H9 (cell line): ENCODE measurements around the gene MICAL2. TPM values are rescaled to one million over a fixed set of nuclear protein-coding genes. Genes with fewer than 3 reads are reported as not detected.

Experiments used
- DNase-seq: peaks from one replicate; pipeline ENCODE4 v3.0.0-alpha.2; 2017
- H2AFZ ChIP-seq: one replicate; pipeline ENCODE4 v1.6.1; 2013; ENCODE audit warnings: mild to moderate bottlenecking, low read length, control low read depth, moderate library complexity
- H2AK5ac ChIP-seq: 2 replicates; pipeline ENCODE4 v1.6.1; 2013; ENCODE audit warnings: low read length, control low read depth, mixed read lengths; ENCODE audit not compliant: insufficient read length
- H2BK120ac ChIP-seq: one replicate; pipeline ENCODE4 v1.6.1; 2013; ENCODE audit warnings: low read depth, mild to moderate bottlenecking, low read length, control low read depth, inconsistent platforms; ENCODE audit not compliant: poor library complexity, severe bottlenecking
- H2BK12ac ChIP-seq: 2 replicates; pipeline ENCODE4 v1.6.1; 2013; ENCODE audit warnings: low read length, control low read depth, mixed read lengths, low read depth; ENCODE audit not compliant: insufficient read length
- H2BK15ac ChIP-seq: 2 replicates; pipeline ENCODE4 v1.6.1; 2013; ENCODE audit warnings: low read depth, low read length, control low read depth
- H2BK20ac ChIP-seq: one replicate; pipeline ENCODE4 v1.6.1; 2013; ENCODE audit warnings: low read depth, mild to moderate bottlenecking, low read length, control low read depth, inconsistent platforms; ENCODE audit not compliant: poor library complexity, severe bottlenecking
- H2BK5ac ChIP-seq: 2 replicates; pipeline ENCODE4 v1.6.1; 2013; ENCODE audit warnings: low read length, control low read depth, mixed read lengths; ENCODE audit not compliant: insufficient read length
- H3K14ac ChIP-seq: 2 replicates; pipeline ENCODE4 v1.6.1; 2013; ENCODE audit warnings: low read length, control low read depth; ENCODE audit not compliant: insufficient read depth
- H3K18ac ChIP-seq: 2 replicates; pipeline ENCODE4 v1.6.1; 2013; ENCODE audit warnings: low read depth, mild to moderate bottlenecking, mixed read lengths, low read length, control low read depth; ENCODE audit not compliant: insufficient read length
- H3K23ac ChIP-seq: 2 replicates; pipeline ENCODE4 v1.6.1; 2013; ENCODE audit warnings: low read length, control low read depth, mixed read lengths, low read depth; ENCODE audit not compliant: insufficient read length
- H3K23me2 ChIP-seq: 2 replicates; pipeline ENCODE4 v1.6.1; 2013; ENCODE audit warnings: low read depth, mild to moderate bottlenecking, mixed read lengths, low read length, control low read depth; ENCODE audit not compliant: insufficient read length, poor library complexity, severe bottlenecking
- H3K27ac ChIP-seq: 2 replicates; pipeline ENCODE4 v1.5.1; 2013; ENCODE audit warnings: low read length, control low read depth, mixed read lengths, low read depth; ENCODE audit not compliant: insufficient read length
- H3K27me3 ChIP-seq: 2 replicates; pipeline ENCODE4 v1.6.1; 2013; ENCODE audit warnings: low read length, control low read depth, inconsistent platforms; ENCODE audit not compliant: insufficient read depth
- H3K4ac ChIP-seq: 2 replicates; pipeline ENCODE4 v1.6.1; 2013; ENCODE audit warnings: low read depth, mild to moderate bottlenecking, control low read depth, inconsistent platforms, low read length, moderate library complexity
- H3K4me1 ChIP-seq: 2 replicates; pipeline ENCODE4 v1.6.1; 2013; ENCODE audit warnings: low read length, control low read depth, inconsistent platforms; ENCODE audit not compliant: insufficient read depth
- H3K4me2 ChIP-seq: 2 replicates; pipeline ENCODE4 v1.6.1; 2013; ENCODE audit warnings: low read length, control low read depth, mixed read lengths; ENCODE audit not compliant: insufficient read length, insufficient read depth
- H3K56ac ChIP-seq: 2 replicates; pipeline ENCODE4 v1.6.1; 2013; ENCODE audit warnings: low read depth, mild to moderate bottlenecking, mixed read lengths, low read length, control low read depth; ENCODE audit not compliant: insufficient read length
- H3K79me1 ChIP-seq: 2 replicates; pipeline ENCODE4 v1.6.1; 2013; ENCODE audit warnings: low read depth, mild to moderate bottlenecking, moderate library complexity, low read length, control low read depth, inconsistent platforms; ENCODE audit not compliant: insufficient read depth, poor library complexity, severe bottlenecking
- H3K79me2 ChIP-seq: 2 replicates; pipeline ENCODE4 v1.6.1; 2013; ENCODE audit warnings: low read length, control low read depth, inconsistent platforms; ENCODE audit not compliant: insufficient read depth
- H3K9ac ChIP-seq: 2 replicates; pipeline ENCODE4 v1.6.1; 2013; ENCODE audit warnings: low read length, control low read depth, mixed read lengths; ENCODE audit not compliant: insufficient read length; ENCODE audit errors: extremely low read depth
- H3K9me3 ChIP-seq: one replicate; pipeline ENCODE4 v1.6.1; 2013; ENCODE audit warnings: low read depth, low read length, inconsistent platforms; ENCODE audit not compliant: control insufficient read depth
- H3T11ph ChIP-seq: one replicate; pipeline ENCODE4 v1.6.1; 2013; ENCODE audit warnings: mild to moderate bottlenecking, low read length, control low read depth, inconsistent platforms
- H4K20me1 ChIP-seq: one replicate; pipeline ENCODE4 v1.6.1; 2013; ENCODE audit not compliant: control insufficient read depth, insufficient read length, insufficient read depth
- H4K5ac ChIP-seq: 2 replicates; pipeline ENCODE4 v1.6.1; 2013; ENCODE audit warnings: low read depth, mild to moderate bottlenecking, mixed read lengths, low read length, control low read depth; ENCODE audit not compliant: insufficient read length
- H4K8ac ChIP-seq: replicated peaks from 2 replicates; pipeline ENCODE4 v1.6.1; 2013; ENCODE audit warnings: low read length, control low read depth, mixed read lengths, low read depth; ENCODE audit not compliant: insufficient read length
- H4K91ac ChIP-seq: 2 replicates; pipeline ENCODE4 v1.6.1; 2013; ENCODE audit warnings: low read depth, mild to moderate bottlenecking, moderate library complexity, mixed read lengths, low read length, control low read depth; ENCODE audit not compliant: insufficient read length
- H3K27ac Mint-ChIP-seq, 3 experiments: 2 replicates in 2 of 3; 3 replicates in 1 of 3; pipeline ENCODE4 v1.8.0; 2020 to 2021; ENCODE audit warnings: mixed read lengths in 3 of 3, mild to moderate bottlenecking in 1 of 3, moderate library complexity in 1 of 3
- H3K27me3 Mint-ChIP-seq: 2 replicates; pipeline ENCODE4 v1.8.0; 2021; ENCODE audit warnings: low read depth, mild to moderate bottlenecking, moderate library complexity, mixed read lengths
- H3K36me3 Mint-ChIP-seq, 3 experiments: 2 replicates in 2 of 3; 3 replicates in 1 of 3; pipeline ENCODE4 v1.8.0; 2020 to 2021; ENCODE audit warnings: low read depth in 3 of 3, mixed read lengths in 3 of 3; ENCODE audit not compliant: insufficient read depth in 1 of 3
- H3K4me1 Mint-ChIP-seq, 2 experiments: 2 replicates each; pipeline ENCODE4 v1.8.0; 2020; ENCODE audit warnings: mixed read lengths in 2 of 2
- H3K4me3 Mint-ChIP-seq, 2 experiments: 2 replicates in 1 of 2; 3 replicates in 1 of 2; pipeline ENCODE4 v1.8.0; 2020 to 2021; ENCODE audit warnings: mild to moderate bottlenecking in 2 of 2, mixed read lengths in 2 of 2, moderate library complexity in 1 of 2
- H3K9me3 Mint-ChIP-seq, 2 experiments: 2 replicates in 1 of 2; 3 replicates in 1 of 2; pipeline ENCODE4 v1.8.0; 2020; ENCODE audit warnings: mild to moderate bottlenecking in 2 of 2, mixed read lengths in 2 of 2, moderate library complexity in 1 of 2
- whole genome bisulfite sequencing: extraction: QIAGEN DNeasy Blood & Tissue Kit; methylation state at CpG from one replicate; pipeline ENCODE4 v1.1.7; 2013; ENCODE audit warnings: missing lambda C conversion rate, low lambda C conversion rate, mixed read lengths; ENCODE audit not compliant: insufficient read length; ENCODE audit errors: extremely low coverage; 5-methylcytosine and 5-hydroxymethylcytosine counted together
- total RNA-seq: library from RNA; stranded (reverse); gene quantifications from 2 replicates; pipeline ENCODE4 v1.2.1, GENCODE V29; 2021
- TF ChIP-seq, protein P1 (sequence below): fragments of 200-600 bp; sonication (generic); conservative IDR thresholded peaks from 3 replicates; pipeline ENCODE4 v1.8.0; 2021; ENCODE audit warnings: antibody characterized with exemption, mild to moderate bottlenecking

MICAL2 gene
- total RNA-seq, 1 experiment from 2014 or later: 4.7 TPM

DNA sequence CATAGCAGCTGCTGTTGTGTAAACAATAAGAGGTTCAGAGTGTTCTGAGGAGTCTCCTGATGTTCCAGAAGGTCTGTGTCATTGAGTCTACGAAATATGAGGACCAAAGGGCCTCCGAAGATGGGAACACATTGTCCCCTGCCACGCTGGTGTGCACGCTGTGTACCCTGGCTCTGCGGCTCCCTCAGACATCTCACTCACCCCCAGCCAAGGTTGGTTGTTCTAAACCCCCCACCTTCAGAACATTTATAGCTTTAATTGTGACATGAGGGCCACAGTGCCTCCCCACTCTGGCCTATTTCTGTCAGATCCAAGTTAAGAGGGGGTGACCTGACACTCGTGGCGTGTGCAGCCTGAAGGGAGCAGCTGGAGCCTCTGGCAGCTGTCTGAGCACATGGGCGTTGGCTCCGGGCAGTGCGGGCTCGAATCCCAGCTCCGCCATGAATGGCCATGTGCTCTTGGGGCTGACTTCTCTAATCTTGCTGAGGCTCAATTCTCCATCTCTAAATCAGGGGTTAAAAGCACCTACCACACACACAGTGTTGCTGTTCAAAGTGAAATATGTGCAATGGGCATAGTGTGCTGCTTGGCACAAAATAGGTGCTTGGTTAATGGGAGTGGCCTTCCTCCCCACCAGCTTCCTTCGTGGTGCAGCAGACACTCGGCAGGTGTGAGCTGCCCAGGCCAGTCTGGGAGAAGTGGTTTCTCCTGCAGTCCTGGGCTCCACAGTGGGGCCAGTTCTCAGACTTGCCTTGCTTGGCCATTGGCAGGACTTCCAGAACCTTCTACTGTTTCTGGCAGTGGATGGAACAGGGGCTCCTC, 39.7 kb upstream of the MICAL2 start:
- Histone ChIP-seq H3K56ac (no peak overlapping the region), H3K23ac (no peak overlapping the region), H3K4me1 (no peaks in the 10 kb centered on the region; the same call in 1 of the 2 replicates), H2AFZ (no peak overlapping the region), H3K14ac (no peak overlapping the region), H2BK15ac (no peak overlapping the region), H2BK12ac (no peak overlapping the region), H3K9me3 (no peaks in the 10 kb centered on the region), H4K91ac (no peak overlapping the region), H4K5ac (no peak overlapping the region), H3K79me1 (no peaks in the 10 kb centered on the region), H3K18ac (no peak overlapping the region), H2AK5ac (no peak overlapping the region), H3K4ac (no peak overlapping the region), H2BK120ac (no peak overlapping the region), H4K8ac (no peak overlapping the region), H3K9ac (no peak overlapping the region), H3K23me2 (no peaks in the 10 kb centered on the region), H3K27ac (no peak overlapping the region), H3T11ph (no peak overlapping the region), H4K20me1 (no peaks in the 10 kb centered on the region), H2BK5ac (no peak overlapping the region), H3K79me2 (no peaks in the 10 kb centered on the region), H3K4me2 (no peak overlapping the region), H2BK20ac (no peak overlapping the region), H3K27me3 (no peaks in the 10 kb centered on the region)
- Mint-ChIP-seq H3K4me3 (no peak overlapping the region), H3K4me1 (peaks cover 19 to 21% of the 10 kb centered on the region in 2 experiments), H3K36me3 (no peaks in the 10 kb centered on the region; a peak in 2 of 7 replicates), H3K9me3 (no peaks in the 10 kb centered on the region), H3K27me3 (peaks cover 4% of the 10 kb centered on the region), H3K27ac (no peak overlapping the region)
- TF ChIP-seq, protein P1, sequence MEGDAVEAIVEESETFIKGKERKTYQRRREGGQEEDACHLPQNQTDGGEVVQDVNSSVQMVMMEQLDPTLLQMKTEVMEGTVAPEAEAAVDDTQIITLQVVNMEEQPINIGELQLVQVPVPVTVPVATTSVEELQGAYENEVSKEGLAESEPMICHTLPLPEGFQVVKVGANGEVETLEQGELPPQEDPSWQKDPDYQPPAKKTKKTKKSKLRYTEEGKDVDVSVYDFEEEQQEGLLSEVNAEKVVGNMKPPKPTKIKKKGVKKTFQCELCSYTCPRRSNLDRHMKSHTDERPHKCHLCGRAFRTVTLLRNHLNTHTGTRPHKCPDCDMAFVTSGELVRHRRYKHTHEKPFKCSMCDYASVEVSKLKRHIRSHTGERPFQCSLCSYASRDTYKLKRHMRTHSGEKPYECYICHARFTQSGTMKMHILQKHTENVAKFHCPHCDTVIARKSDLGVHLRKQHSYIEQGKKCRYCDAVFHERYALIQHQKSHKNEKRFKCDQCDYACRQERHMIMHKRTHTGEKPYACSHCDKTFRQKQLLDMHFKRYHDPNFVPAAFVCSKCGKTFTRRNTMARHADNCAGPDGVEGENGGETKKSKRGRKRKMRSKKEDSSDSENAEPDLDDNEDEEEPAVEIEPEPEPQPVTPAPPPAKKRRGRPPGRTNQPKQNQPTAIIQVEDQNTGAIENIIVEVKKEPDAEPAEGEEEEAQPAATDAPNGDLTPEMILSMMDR: no peak
- DNase-seq: no peak
- no CpG with 5 or more reads among the region's 14 CpGs for WGBS
